Neural cell (in vitro differentiated cells): Measurements from ENCODE around the gene HIPK2. TPM values are rescaled to one million over a fixed set of nuclear protein-coding genes. Genes with fewer than 3 reads are reported as not detected.

Experiments used
- H2AFZ ChIP-seq: fragments of 200-600, 300-800 bp; sonication (generic), shearing (Covaris generic); 2 replicates; pipeline ENCODE4 v1.6.0; 2014; ENCODE audit warnings: low read depth, mild to moderate bottlenecking, antibody characterized with exemption, low read length, moderate library complexity
- H3F3A ChIP-seq: fragments of 200-600 bp; shearing (Covaris generic); 2 replicates; pipeline ENCODE4 v1.6.1; 2016; ENCODE audit warnings: mild to moderate bottlenecking, moderate library complexity, mixed read lengths, antibody characterized with exemption, low read length; ENCODE audit not compliant: insufficient read depth, poor library complexity, severe bottlenecking
- H3K27ac ChIP-seq: fragments of 200-600, 300-800 bp; sonication (generic), shearing (Covaris generic); 2 replicates; pipeline ENCODE4 v1.5.1; 2014; ENCODE audit warnings: mild to moderate bottlenecking, low read length, moderate library complexity
- H3K27me3 ChIP-seq: fragments of 300-800, 200-600 bp; sonication (generic), shearing (Covaris generic); 2 replicates; pipeline ENCODE4 v1.6.0; 2014; ENCODE audit warnings: mild to moderate bottlenecking, low read depth, low read length, moderate library complexity; ENCODE audit not compliant: insufficient read depth
- H3K36me3 ChIP-seq: fragments of 300-800, 200-600 bp; sonication (generic), shearing (Covaris generic); 2 replicates; pipeline ENCODE4 v1.5.1; 2014; ENCODE audit warnings: mild to moderate bottlenecking, antibody characterized with exemption, low read length, moderate library complexity; ENCODE audit not compliant: insufficient read depth
- H3K4me2 ChIP-seq: fragments of 300-800, 200-600 bp; sonication (generic), shearing (Covaris generic); 2 replicates; pipeline ENCODE4 v1.6.0; 2014; ENCODE audit warnings: mild to moderate bottlenecking, low read length
- H3K4me3 ChIP-seq: fragments of 300-800, 200-600 bp; sonication (generic), shearing (Covaris generic); 2 replicates; pipeline ENCODE4 v1.5.1; 2014; ENCODE audit warnings: mild to moderate bottlenecking, low read length, moderate library complexity
- H3K79me2 ChIP-seq: fragments of 200-600 bp; shearing (Covaris generic); replicated peaks from 2 replicates; pipeline ENCODE4 v1.6.0; 2014; ENCODE audit warnings: mild to moderate bottlenecking, low read length, moderate library complexity; ENCODE audit not compliant: insufficient read depth
- H3K9ac ChIP-seq: fragments of 300-800, 200-600 bp; sonication (generic), shearing (Covaris generic); 2 replicates; pipeline ENCODE4 v1.6.1; 2016; ENCODE audit warnings: mild to moderate bottlenecking, low read length, mixed read lengths
- H3K9me2 ChIP-seq: fragments of 200-600 bp; shearing (Covaris generic); 2 replicates; pipeline ENCODE4 v1.6.1; 2016; ENCODE audit warnings: mild to moderate bottlenecking, low read length, mixed read lengths; ENCODE audit not compliant: insufficient read depth
- H3K9me3 ChIP-seq: fragments of 200-600, 300-800 bp; sonication (generic), shearing (Covaris generic); 2 replicates; pipeline ENCODE4 v1.6.1; 2016; ENCODE audit warnings: mild to moderate bottlenecking, mixed run types, low read length, moderate library complexity, mixed read lengths
- H4K20me1 ChIP-seq: fragments of 200-600 bp; shearing (Covaris generic); 2 replicates; pipeline ENCODE4 v1.6.1; 2016; ENCODE audit warnings: mild to moderate bottlenecking, mixed run types; ENCODE audit not compliant: insufficient read depth
- EP300 ChIP-seq: fragments of 450-650 bp; conservative IDR thresholded peaks from 2 replicates; pipeline ENCODE4 v1.6.1; 2014; ENCODE audit warnings: antibody characterized with exemption, mild to moderate bottlenecking, moderate library complexity; ENCODE audit not compliant: poor library complexity, severe bottlenecking
- EZH2 ChIP-seq: fragments of 200-600, 300-800 bp; shearing (Covaris generic), sonication (generic); IDR thresholded peaks from 2 replicates; pipeline ENCODE4 v1.6.1; 2014; ENCODE audit warnings: antibody characterized with exemption, low read length, borderline replicate concordance, mild to moderate bottlenecking; ENCODE audit not compliant: insufficient read depth, poor library complexity, severe bottlenecking
- MXI1 ChIP-seq: fragments of 450-650 bp; conservative IDR thresholded peaks from 2 replicates; pipeline ENCODE4 v1.6.1; 2014; ENCODE audit warnings: antibody characterized with exemption, mild to moderate bottlenecking; ENCODE audit not compliant: poor library complexity, severe bottlenecking
- POLR2AphosphoS5 ChIP-seq: IDR thresholded peaks from 2 replicates; pipeline ENCODE4 v1.6.1; 2012
- RAD21 ChIP-seq: fragments of 450-650 bp; conservative IDR thresholded peaks from 2 replicates; pipeline ENCODE4 v1.6.1; 2014; ENCODE audit warnings: antibody characterized with exemption, mild to moderate bottlenecking, moderate library complexity
- SMC3 ChIP-seq: fragments of 450-650 bp; conservative IDR thresholded peaks from 2 replicates; pipeline ENCODE4 v1.6.1; 2014; ENCODE audit warnings: antibody characterized with exemption, mild to moderate bottlenecking, moderate library complexity; ENCODE audit not compliant: poor library complexity
- TAF1 ChIP-seq: IDR thresholded peaks from 2 replicates; pipeline ENCODE4 v1.6.1; 2012; ENCODE audit warnings: low read depth
- polyA plus RNA-seq: library from polyadenylated mRNA; depleted of rRNA; stranded (reverse); fragments of >200 nt; gene quantifications from 2 replicates; pipeline ENCODE4 v1.2.3, GENCODE V29; 2014
- TF ChIP-seq, protein P1 (sequence below): fragments of 450-650 bp; IDR thresholded peaks from 2 replicates; pipeline ENCODE4 v1.5.1; 2014; ENCODE audit warnings: antibody characterized with exemption, mild to moderate bottlenecking, moderate library complexity; ENCODE audit not compliant: poor library complexity, severe bottlenecking
- TF ChIP-seq, protein P2 (sequence below): IDR thresholded peaks from 2 replicates; pipeline ENCODE4 v1.6.1; 2012; ENCODE audit warnings: borderline replicate concordance

HIPK2 gene
- polyA plus RNA-seq, 1 donor from 2014 or later, result 8.5 TPM

- Histone ChIP-seq H4K20me1 (no peaks in the 10 kb centered on the region), H3K9me2 (no peaks in the 10 kb centered on the region), H3F3A (no peaks in the 10 kb centered on the region), H3K27me3 (no peaks in the 10 kb centered on the region), H2AFZ (no peak overlapping the region), H3K27ac (no peak overlapping the region), H3K9ac (no peak overlapping the region), H3K79me2 (peaks cover 10% of the 10 kb centered on the region), H3K9me3 (no peaks in the 10 kb centered on the region), H3K4me3 (no peak overlapping the region), H3K4me2 (no peak overlapping the region), H3K36me3 (peaks cover 21% of the 10 kb centered on the region)
- TF ChIP-seq SMC3 (no peak), EZH2 (no peak), MXI1 (no peak), RAD21 (no peak), EP300 (no peak), TAF1 (no peak), POLR2AphosphoS5 (no peak)
- TF ChIP-seq, protein P1, sequence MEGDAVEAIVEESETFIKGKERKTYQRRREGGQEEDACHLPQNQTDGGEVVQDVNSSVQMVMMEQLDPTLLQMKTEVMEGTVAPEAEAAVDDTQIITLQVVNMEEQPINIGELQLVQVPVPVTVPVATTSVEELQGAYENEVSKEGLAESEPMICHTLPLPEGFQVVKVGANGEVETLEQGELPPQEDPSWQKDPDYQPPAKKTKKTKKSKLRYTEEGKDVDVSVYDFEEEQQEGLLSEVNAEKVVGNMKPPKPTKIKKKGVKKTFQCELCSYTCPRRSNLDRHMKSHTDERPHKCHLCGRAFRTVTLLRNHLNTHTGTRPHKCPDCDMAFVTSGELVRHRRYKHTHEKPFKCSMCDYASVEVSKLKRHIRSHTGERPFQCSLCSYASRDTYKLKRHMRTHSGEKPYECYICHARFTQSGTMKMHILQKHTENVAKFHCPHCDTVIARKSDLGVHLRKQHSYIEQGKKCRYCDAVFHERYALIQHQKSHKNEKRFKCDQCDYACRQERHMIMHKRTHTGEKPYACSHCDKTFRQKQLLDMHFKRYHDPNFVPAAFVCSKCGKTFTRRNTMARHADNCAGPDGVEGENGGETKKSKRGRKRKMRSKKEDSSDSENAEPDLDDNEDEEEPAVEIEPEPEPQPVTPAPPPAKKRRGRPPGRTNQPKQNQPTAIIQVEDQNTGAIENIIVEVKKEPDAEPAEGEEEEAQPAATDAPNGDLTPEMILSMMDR, result no peak
- TF ChIP-seq, protein P2, sequence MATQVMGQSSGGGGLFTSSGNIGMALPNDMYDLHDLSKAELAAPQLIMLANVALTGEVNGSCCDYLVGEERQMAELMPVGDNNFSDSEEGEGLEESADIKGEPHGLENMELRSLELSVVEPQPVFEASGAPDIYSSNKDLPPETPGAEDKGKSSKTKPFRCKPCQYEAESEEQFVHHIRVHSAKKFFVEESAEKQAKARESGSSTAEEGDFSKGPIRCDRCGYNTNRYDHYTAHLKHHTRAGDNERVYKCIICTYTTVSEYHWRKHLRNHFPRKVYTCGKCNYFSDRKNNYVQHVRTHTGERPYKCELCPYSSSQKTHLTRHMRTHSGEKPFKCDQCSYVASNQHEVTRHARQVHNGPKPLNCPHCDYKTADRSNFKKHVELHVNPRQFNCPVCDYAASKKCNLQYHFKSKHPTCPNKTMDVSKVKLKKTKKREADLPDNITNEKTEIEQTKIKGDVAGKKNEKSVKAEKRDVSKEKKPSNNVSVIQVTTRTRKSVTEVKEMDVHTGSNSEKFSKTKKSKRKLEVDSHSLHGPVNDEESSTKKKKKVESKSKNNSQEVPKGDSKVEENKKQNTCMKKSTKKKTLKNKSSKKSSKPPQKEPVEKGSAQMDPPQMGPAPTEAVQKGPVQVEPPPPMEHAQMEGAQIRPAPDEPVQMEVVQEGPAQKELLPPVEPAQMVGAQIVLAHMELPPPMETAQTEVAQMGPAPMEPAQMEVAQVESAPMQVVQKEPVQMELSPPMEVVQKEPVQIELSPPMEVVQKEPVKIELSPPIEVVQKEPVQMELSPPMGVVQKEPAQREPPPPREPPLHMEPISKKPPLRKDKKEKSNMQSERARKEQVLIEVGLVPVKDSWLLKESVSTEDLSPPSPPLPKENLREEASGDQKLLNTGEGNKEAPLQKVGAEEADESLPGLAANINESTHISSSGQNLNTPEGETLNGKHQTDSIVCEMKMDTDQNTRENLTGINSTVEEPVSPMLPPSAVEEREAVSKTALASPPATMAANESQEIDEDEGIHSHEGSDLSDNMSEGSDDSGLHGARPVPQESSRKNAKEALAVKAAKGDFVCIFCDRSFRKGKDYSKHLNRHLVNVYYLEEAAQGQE, result no peak
Observed at GRCh38 chr7:139713526-139714162, 64.2 kb downstream of the HIPK2 start.

DNA sequence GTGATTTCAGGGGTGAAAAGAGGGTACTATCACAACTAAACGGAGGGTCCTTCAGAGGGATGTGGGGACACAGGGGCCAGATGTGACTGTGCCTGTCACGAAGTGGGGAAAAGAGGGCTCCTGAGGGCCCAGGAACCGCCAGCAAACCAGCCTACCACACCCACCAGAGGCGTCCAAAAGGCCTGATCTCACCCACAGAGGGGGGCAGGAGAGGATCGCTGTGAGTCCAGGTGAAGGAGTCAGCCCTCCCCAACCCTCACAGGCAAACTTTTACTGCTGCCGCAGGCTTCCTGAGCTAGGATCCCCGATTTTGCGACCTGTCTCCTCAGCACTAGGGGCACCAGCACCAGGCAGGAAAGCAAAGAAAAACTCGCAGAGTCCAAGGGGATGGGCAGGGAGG is 64.7 kb downstream of the HIPK2 start:
- Histone ChIP-seq H3K9me3 (no peaks in the 10 kb centered on the region), H3F3A (no peaks in the 10 kb centered on the region), H3K27ac (no peak overlapping the region), H2AFZ (no peak overlapping the region), H3K27me3 (no peaks in the 10 kb centered on the region), H3K4me3 (no peak overlapping the region), H3K9ac (no peak overlapping the region), H3K9me2 (no peaks in the 10 kb centered on the region), H4K20me1 (no peaks in the 10 kb centered on the region), H3K4me2 (no peak overlapping the region), H3K79me2 (peaks cover 10% of the 10 kb centered on the region), H3K36me3 (peaks cover 21% of the 10 kb centered on the region)
- TF ChIP-seq, protein P1, result no peak
- TF ChIP-seq RAD21, result no peak
- TF ChIP-seq EP300, result no peak
- TF ChIP-seq POLR2AphosphoS5, result no peak
- no peak for TF ChIP-seq EZH2
- no peak for TF ChIP-seq MXI1
- TF ChIP-seq SMC3, result no peak
- TF ChIP-seq, protein P2, result no peak
- no peak for TF ChIP-seq TAF1
